ENCODE measurements around the gene TRMT10A.

TRMT10A gene, protein sequence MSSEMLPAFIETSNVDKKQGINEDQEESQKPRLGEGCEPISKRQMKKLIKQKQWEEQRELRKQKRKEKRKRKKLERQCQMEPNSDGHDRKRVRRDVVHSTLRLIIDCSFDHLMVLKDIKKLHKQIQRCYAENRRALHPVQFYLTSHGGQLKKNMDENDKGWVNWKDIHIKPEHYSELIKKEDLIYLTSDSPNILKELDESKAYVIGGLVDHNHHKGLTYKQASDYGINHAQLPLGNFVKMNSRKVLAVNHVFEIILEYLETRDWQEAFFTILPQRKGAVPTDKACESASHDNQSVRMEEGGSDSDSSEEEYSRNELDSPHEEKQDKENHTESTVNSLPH

DNA sequence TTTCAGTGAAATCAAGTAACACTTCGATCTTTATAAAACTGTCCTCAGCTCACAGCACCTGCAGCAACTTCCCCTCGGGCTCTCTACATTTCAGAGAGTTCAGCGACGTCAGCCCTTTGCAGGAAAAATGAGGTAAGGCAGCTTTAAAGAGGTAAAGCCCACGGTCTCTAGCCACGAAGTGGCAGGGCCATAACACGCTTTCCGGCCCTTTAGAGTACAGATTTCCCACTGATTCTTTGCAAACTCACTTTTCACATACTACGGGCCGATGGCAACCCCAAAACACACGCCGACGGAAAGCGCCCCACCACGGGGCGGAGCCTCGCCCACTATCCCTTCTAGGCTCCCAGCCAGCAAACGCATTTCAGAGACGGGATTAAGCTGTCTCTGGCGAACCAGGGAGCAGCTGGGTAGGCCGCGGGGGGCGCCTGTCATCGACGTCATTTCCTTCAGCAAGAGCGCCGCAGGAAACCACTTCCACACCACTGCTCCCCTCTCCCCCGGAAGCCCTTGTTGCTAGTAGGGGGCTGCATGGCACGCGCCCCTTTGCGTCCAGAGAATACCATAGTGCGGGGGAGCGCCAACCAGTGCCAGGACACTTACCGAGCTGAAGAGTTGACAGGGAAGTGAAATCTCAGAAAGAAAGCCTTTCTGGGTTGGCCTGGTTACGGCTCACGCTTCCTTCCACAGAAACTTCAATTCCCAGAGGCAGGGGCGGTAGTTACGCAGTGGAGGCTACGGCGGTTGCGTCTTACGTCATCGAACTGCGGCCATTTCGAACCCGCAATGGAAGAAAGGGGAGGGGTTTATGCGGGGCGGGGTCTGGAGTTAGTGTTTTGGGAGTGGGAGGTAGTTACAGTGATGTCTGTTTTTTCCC lies at the start of gene TRMT10A:
Gene TRMT10A (minus strand): TSS at position 730 of the 877 bp plus-strand sequence. CDS start 4,701 bp downstream, outside the sequence.
- DNase-seq = peak; percentile 92

DNA sequence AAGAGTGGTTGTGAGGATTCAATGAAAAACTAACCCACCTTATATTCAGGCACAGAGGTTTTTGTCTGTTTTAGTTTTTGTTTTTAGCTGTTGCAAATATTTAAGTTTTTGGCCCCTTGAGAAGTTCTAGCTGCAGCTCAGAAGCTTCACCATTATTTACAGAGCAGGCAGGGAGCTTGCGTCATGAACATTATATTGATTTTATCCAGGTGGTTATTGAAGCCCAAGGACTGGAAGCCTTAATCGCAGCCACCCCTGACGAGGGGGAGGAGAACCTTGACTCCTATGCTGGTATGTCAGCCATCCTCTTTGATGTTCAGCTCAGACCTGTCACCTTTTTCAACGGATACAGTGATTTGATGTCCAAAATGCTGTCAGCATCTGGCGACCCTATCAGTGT lies 48.9 kb upstream of the TRMT10A start:
- DNase-seq = no peak

DNA sequence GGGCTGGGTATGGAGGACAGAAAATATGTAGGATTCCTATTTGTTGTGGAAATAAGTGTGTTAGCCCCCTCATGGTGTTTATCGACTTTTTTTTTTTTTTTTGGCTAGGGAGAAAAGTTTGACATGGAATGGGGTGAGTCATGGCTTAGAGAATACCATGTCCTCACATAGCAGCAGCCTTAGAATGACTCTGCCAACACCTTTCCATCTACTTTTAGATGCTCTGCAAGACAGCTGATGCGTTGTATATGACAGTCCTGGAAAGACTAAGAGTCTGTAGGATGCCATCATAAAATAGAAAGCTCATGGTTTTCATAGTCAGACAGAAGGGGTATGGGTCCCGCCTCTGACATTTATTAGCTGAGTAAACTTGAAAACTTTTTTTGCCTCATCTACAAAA lies 48.4 kb upstream of the TRMT10A start:
- DNase-seq = no peak

DNA sequence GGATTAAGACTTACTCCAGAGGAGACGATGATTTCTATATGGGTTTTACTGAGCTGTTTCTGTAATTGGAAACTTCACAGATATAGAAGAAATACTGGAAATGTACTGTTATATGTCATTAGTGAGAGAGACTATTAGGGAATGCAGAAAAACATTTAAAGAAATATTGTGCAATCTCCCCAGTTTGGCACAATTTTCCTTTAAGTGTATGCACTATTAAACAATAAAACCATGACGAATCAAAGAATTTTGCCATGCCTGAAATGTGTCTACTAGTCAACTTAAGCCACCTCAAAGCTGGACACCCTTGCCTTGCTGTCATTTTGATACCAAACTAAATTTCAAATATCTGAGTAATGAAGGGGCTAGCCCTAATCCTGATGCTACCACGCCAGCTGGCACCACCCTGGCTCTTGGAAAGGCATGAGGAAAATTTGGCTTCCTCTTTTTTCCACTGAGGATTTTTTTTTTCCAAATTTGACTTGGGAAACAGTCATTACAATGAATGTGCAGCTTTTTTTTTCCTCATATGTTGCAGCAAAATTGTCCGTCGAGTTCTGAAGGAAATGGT lies 46.9 kb upstream of the TRMT10A start:
- DNase-seq = no peak

DNA sequence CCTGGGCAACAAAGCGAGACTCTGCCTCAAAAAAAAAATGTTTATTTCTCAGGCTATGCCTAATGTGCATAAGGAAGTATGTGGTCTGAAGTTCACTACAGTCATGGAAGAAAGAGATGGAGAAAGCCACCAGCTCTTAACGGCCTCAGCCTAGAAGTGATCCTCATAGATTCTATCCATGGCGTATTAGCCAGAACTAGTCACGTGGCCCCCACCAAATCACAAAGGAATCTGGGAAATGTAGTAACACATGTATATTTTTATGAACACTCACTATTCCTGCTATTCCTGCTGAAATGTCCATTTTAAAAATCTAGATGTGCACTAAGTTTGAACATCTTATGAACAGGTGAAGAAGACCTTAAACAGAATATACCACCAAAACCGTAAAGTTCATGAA lies 44.6 kb upstream of the TRMT10A start:
- DNase-seq = no peak

DNA sequence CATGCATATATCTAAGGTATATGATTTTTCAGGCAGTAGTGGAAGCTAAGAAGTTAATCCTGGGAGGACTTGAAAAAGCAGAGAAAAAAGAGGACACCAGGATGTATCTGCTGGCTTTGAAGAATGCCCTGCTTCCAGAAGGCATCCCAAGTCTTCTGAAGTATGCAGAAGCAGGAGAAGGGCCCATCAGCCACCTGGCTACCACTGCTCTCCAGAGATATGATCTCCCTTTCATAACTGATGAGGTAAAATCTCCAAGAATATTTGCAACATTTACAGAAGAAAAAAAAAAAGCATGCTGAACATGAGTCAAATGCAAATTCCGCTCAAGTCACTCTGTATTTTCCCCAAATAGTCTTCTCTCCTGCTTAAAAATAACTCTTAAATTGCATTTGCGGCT lies 42.9 kb upstream of the TRMT10A start:
- no peak for DNase-seq

DNA sequence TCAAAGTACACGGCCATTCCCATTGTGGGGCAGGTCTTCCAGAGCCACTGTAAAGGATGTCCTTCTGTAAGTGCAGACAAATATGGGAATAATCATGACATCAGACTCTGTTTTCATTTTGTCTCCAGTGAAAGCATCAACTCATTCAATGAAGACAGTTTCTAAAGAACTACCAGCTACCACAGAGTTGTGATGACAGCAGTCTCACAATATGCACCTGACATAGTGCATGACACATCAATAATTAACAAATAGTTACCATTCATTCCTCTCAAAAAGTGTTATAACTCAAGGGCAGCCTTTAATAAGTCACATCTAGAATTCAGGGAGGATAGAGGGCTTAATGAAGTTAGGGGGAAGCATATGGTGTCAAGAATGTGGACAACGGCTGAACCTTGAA lies 31.0 kb upstream of the TRMT10A start:
- DNase-seq = no peak

DNA sequence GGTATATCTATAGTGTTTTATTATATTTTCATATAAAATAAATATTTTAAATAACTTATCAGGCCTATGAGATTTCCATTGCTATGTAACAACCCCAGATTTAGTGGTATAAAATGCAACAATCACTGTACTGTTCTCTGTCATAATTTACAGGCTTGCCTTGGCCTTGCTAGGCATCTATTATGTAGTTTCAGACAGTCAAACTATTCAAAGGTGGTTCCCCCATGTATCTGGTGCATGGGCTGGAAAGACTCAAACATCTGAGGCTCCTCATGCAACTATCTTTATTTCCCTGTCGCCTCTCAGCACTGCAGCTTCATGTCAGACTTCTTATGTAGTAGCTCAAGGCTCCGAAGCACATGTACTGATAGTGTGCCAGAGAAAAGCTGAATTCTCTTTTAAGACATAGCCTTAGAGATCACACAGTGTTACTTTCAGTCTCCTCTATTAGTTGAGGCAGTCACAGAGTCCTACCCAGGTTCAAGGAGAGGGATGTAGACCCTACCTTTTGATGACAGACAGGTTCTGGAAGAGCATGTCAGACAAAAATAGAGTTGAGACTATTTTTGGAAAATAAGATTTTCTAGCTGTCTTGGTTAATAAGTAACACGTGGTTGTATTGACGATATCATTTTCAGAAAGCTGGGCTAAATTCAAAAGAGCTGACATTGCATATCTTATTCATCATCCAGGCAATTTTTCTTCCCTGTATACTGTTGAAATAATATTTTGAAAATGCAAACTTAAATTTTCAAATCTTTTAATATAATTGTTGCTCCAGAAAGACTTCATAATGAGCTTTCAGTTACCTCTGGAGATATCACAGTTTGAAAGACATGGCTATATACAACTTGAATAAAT lies 30.2 kb upstream of the TRMT10A start:
- no peak for DNase-seq

DNA sequence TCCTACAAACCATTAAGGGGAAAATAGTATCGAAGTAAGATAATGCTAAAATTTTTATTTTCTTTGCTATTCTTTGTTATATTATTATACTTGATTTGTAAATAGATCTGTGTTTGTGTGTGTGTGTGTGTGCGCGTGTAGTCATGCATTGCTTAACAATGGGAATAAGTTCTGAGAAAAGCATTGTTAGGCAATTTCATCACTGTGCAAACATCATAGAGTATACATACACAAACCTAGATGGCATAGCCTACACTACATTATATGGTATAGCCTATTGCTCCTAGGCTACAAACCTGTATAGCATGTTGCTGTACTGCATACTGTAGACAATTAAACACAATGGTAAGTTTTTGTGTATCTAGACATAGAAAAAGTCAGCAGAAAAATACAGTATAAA lies 27.9 kb upstream of the TRMT10A start:
- no peak for DNase-seq

DNA sequence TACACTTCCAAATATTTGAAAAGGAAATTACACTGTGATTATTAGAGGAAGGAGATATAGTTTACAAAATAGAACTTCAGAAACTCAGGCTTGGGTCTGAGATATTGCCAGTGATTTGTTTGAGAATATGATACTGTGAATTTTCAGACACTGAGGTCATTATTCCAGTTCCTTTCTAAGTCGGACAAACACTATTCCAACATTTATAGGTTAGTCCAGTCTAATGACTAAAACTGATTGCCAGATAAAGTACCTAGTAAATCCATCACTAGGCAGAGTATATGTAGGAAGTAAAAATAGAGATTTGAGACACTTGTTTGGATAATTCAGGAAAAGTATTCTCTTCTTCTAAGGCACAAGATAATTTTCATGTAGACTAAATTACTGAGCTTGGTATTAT lies 24.0 kb upstream of the TRMT10A start:
- DNase-seq = no peak

DNA sequence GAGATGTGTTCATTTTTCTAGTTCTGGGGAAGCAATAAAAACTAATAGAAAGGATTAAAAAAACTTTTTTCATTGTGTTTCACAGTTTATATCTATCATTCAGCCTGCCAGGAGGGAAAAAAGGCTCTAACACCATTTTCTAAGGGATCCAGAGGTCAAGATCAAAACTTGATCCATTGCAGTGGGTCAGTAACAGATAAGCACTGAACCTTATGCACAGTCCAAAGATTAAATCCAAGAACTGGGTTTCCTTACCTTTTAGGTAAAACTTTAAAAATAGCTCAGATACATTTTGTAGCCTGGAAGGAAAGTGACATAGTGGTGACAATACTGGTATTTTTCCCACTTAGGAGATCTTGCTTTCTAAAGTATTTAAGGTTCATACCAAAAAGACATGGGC lies 23.5 kb upstream of the TRMT10A start:
- DNase-seq = no peak

DNA sequence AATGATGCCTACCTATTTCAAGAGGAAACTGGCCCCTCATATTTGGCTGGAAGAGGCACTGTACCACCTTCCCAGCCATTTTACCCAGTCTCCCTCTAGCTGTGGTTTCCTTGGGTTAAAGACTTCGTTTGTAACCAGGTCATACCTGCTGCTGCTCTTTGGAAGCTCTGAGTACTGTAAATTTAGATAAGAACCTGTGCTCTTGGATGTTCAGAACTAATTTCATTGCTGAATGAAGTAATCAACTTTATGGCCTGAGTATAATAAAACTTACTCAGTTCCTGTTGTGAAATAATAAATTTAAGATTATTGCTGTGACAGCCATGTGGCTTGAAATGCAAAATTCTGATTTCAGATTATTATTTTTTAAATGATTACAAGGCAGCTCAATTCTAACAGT lies 23.0 kb upstream of the TRMT10A start:
- no peak for DNase-seq

DNA sequence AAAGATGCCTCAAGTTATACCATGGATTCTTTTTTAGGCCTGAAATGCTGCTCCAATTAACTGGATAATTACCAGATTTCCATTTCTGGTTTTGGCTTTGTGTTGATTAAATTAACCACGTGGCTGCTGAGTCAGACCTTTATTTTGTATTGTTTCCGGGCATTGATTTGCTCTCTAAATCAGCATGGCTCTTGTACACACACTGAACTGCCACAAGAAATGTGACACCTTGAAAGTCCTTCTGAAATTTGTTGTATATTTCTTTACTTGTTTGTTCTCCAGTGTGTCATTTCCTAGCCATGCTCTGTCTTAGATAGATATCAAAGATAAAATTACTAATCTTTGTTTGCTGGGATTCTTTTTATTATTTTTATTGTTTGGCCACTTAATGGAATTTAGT lies 22.5 kb upstream of the TRMT10A start:
- no peak for DNase-seq

DNA sequence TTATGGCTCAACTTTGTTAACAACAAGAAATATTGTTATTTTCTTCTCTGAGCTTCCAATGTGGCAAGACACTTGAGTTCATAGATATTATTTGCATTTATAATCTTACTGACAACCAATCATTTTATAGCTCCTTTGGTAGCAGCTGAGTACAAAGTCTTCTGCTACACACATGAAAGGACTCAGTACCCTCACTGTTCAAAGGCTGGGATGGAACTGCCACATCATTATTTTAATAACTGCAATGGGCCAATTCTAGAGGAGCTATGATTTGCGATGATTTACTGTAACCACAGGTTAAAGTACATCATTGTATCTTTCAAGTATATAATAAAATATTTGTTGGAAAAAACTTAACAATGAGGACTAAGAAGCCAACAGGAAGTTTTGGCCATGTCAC lies 21.7 kb upstream of the TRMT10A start:
- no peak for DNase-seq

DNA sequence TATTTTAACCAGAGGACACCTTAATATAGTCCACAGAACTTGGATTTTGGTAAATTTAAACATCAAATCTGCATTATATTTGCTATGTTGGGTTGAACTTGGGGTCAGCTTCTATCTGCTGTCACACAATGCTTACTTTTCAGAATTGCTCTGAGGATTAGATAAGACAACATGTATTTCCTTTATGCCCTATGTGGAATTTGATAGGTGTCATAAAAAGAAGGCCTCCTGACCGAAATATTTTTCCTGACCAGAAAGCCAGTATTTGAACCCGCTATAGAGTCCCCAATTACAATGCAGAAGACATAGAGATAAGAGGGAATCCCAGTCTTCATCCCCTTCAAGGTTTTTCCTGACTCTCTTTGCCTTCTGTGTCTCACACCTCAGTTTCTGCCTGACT lies 14.9 kb upstream of the TRMT10A start:
- DNase-seq = no peak

DNA sequence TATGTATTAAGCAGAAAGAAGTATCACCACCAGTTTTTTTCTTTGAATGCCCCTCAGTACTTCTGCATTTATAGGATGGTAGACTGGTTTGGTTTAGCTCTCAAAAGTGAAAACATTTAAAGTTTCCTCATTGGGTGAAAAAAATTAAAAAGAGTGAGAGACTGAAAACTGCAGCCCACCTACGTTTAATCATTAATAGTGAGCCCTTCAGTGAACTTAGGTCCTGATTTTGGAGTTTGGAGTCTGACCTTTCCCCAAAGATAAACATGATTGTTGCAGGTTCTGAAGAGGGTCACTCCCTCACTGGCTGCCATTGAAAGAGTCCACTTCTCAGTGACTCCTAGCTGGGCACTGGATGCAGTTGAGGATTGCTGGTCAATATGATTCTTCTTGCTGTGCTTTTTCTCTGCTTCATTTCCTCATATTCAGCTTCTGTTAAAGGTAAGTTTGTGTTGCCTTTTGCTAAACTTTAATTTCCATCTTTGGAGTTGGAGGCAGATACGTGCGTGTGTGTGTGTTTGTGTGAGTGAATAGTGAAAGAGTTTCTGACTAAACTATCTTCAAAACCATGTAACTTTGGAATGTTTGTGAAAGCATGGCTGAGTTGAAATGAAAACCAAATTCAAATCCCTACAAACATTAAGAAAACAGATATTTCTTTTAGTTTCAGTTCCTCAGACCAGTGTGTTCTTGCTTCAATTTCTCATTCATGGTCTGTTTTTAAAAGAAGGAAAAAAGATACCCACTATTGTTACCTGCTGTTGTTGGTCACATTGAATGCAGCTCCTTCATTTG lies 10.9 kb upstream of the TRMT10A start, which contains the start of gene MTTP:
Gene MTTP (plus strand): TSS at position 295 of the 795 bp plus-strand sequence. CDS start 86 bp downstream, at position 381.
- no peak for DNase-seq

DNA sequence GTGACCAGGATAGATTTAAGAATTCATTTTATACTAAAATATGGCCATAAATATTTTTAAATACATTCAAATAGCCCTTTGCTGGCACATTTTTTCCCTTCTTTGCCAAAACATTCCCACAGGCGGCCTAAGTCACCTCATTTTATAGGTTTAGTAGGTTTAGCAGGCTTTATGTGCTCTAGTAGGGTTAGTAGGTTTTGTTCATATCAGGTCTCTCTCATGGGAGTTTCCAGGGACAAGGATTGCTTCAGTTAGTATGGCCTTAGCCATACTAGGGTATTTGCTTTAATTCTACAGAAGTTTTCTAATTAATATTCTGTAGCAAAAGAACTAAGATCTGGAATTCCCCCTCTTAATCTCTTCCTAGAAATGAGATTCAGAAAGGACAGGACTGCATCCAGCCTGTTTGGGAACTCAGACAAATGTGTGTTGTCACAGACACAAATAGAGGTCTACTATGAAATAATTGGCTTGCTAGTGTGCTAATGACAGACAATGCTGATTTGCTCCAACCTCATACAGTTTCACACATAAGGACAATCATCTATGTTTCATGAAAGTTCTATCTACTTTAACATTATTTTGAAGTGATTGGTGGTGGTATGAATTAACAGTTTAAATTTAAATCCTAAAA lies 10.0 kb upstream of the TRMT10A start:
- DNase-seq = no peak

DNA sequence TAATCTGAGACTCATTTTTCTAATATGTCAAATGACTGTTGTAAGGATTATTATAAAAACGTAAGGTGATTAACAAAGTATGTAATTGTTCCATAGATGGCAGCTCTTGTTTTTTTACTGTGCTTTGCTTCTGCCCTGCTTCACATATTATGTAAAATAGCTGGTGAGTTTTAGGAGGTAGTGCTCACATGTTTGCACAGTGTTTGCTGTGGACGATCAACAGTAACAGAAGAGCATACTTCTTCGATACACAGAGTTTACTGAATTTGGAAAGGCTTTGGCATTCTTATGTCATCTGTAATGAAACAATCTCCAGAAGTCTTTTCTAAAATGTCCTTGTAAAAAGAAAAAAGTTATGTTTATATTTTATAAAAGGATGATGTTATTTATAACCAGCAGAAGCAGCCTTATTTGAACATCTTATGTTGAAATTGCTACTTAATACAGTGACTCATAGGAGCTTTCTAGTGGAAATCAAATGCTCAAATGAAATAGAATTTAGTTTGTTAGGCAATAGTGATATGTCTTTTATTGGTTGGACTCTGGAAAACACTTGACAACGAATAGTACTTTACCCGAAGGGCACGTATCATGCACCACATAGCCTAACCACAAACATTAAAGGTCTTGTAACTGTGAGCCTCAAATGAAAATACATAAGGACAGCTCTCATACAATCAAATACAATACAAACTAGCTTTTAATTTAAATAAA lies 8.8 kb upstream of the TRMT10A start:
- no peak for DNase-seq

DNA sequence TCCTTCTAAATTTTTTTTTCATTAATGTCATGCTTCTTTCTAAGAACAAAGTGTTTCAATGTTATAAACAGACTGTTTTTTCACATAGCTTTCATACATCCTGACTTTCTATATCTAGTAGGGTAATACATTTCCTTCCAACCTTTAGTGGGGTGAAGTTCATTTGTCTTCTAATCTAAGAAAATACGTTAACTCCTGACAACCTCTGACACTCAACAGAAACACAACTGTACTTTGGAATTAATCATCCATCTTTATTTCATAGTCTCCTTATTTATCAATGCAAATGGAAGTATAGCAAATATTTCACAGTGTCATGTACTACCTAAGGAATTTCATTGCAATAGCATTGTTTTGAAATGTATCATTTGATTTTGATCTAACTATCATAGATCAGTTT lies 8.0 kb upstream of the TRMT10A start:
- DNase-seq = no peak

DNA sequence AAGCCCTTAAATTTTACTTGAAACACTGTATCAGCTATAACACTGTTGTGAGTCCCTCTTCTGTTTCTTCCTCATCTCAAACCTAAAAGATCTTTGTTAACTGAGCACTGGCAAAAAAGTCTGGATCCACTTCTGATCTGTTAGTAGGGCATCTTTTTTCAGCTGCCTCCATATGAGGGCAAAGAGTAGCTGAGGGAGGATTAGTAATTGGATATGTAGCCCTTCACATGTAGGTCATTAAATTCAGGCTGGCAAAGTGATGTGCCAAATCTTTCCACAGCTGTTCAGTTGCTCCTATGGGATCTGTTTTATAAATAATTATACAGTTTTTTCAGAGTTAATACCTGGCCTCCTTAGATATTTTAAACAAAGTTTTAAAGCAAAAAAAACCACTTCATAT lies 1.1 kb upstream of the TRMT10A start:
- no peak for DNase-seq

DNA sequence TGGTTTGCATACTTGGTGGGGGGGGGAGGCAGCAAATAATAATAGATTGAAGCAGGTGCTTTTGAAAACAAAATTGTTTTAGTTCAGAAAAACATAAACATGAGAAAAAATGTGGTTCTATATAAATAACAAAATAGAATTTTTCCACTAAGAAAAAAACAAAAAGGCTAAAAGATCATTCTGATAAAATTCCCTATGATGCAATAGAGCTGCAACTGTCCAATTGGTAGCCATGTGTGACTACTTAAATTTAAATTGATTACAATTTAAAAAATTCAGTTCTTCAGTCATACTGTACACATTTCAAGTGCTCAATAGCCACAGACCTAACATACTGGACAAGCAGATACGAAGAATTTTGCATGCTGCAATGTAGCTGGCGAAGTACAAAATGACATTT lies 11.0 kb downstream of the TRMT10A start:
- DNase-seq = no peak

All from NCI-H1048 (cell line).